GM21526 (cell line): ENCODE results near the gene DRC7.
"Not testable (repeated sequence)": the region's sequence is repeated elsewhere in the genome, so short reads cannot be mapped to it uniquely, and the experiment has no call there.

ENCODE experiments used
- ATAC-seq: cut with Tn5 transposase; IDR thresholded peaks from one replicate; pipeline ENCODE4 v1.9.1; 2021; ENCODE audit warnings: moderate library complexity; ENCODE audit not compliant: unreplicated experiment, low FRiP score

The DRC7 gene

DNA sequence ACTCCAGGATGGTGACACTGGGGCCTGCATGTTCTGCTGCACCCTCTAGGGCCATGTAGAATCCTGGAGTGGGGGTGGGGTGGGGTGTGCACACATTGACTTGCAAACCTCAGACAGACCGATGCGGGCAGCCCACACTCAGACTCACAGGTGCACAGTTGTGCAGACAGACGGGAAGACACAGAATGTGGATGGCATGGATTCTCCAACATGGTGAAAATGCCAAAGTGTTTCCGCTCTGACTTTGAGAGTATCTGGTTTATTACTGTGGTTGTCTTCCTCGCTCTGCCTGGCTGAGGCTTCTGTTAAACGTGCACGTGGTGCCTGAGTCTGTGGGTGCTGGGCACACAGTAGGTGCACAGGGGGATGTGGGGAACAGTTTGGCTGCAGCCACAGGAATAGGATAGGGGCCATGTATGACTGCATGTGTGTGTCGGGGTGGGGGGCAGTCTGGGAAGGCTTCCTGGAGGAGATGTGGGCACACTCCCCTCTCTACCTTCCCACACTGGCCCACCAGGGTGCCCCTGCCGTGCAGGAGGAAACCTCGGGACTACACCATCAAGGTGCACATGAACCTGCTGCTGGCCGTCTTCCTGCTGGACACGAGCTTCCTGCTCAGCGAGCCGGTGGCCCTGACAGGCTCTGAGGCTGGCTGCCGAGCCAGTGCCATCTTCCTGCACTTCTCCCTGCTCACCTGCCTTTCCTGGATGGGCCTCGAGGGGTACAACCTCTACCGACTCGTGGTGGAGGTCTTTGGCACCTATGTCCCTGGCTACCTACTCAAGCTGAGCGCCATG lies 35.5 kb upstream of the DRC7 start:
- no peak for ATAC-seq

- ATAC-seq: no peak
Observed at GRCh38 chr16:57660715-57661463, 33.7 kb upstream of the DRC7 start.

- ATAC-seq: no peak
Observed at GRCh38 chr16:57661510-57661909, 33.1 kb upstream of the DRC7 start.

DNA sequence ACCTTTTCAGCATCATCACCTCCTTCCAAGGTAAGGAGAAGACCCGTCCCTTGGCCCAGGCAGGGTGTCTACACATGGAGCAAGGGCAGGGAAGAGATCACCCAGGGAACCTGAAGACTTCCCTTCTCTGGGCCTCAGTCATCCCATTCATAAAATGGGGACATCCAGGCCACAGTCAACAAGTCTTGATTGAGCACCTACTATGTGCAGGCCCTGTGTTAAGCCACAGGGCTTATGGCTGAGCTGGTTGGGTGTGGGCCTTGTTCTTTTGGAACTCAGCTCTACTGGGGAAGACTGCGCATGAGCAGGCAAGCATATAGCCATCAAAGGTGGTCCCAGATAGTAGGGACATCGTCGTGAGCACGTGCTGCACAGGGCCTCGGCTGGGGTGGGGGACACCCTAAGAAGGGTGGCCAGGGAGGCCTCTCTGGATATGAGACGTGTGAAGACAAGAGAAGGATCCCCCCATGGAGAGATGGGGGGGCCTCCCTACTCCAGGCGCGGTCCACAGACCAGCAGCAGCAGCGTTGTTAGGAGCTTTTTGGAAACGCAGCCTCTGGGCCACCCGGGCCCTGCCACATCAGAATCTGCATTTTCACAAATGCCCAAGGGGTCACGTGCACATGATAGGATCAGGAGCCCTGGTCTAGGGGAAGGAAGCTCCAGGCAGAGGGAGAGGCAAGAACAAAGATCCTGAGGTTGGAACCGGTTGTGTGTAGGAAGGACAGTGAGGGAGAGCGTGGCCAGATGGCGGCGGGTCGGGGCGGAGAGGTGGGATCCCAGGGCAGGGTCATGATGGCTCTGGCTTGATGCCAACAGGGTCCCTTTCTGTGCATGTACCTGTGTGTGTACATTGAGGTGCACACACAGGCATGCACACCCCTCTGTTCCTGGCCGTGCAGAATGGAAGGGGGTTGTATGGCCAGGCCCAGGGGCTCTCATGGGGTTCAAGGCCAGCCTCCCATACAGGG lies 32.4 kb upstream of the DRC7 start:
- no peak for ATAC-seq

GRCh38 chr16:57663436-57663835 lies 31.2 kb upstream of the DRC7 start:
- no peak for ATAC-seq

DNA sequence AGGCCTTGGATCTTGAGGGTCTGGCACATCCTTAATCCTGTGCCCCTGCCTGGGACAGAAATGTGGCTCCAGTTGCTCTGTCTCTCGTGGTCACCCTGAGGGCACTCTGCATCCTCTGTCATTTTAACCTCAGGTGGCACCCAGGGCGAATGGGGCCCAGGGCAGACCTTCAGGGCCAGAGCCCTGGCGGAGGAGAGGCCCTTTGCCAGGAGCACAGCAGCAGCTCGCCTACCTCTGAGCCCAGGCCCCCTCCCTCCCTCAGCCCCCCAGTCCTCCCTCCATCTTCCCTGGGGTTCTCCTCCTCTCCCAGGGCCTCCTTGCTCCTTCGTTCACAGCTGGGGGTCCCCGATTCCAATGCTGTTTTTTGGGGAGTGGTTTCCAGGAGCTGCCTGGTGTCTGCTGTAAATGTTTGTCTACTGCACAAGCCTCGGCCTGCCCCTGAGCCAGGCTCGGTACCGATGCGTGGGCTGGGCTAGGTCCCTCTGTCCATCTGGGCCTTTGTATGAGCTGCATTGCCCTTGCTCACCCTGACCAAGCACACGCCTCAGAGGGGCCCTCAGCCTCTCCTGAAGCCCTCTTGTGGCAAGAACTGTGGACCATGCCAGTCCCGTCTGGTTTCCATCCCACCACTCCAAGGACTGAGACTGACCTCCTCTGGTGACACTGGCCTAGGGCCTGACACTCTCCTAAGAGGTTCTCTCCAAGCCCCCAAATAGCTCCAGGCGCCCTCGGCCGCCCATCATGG lies 30.5 kb upstream of the DRC7 start:
- no peak for ATAC-seq

DNA sequence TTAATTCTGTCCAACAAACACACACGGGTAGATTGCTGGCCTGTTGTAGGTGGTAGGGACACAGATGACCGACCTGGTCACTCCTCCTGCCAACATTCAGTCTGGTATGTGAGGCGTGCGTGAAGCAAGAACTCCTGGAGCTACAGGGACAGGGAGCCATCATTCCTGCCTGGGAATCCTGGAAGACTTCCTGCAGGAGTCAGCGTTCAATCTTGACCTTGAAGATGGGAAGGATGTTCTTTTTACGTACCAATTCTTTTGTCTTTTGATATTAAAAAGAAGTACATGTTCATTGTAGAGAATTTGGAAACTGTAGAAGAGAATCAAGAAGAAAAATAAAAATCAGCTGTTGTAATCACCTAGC lies 30.0 kb upstream of the DRC7 start:
- ATAC-seq: no peak

DNA sequence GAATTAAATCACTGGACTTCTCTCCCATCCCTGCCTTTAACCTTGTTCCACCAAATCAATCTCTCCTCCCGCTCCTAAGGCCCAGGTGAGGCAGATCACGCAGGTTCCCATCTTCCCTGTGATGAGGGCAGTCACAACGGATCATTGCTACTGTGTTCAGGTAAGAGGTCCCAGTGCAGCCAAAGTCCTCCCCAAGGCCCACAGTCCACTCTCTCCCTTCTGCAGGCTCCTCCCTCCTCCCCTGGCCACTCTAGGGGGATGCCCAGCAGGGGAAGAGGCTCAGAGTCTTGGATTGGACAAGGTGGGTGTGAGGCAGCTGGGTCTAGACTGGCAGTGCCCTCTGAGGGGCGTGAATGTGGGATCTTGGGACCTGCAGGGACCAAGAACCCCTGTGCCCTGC lies 29.1 kb upstream of the DRC7 start:
- no peak for ATAC-seq

- ATAC-seq: no peak
Observed at GRCh38 chr16:57666353-57667047, 28.1 kb upstream of the DRC7 start.

DNA sequence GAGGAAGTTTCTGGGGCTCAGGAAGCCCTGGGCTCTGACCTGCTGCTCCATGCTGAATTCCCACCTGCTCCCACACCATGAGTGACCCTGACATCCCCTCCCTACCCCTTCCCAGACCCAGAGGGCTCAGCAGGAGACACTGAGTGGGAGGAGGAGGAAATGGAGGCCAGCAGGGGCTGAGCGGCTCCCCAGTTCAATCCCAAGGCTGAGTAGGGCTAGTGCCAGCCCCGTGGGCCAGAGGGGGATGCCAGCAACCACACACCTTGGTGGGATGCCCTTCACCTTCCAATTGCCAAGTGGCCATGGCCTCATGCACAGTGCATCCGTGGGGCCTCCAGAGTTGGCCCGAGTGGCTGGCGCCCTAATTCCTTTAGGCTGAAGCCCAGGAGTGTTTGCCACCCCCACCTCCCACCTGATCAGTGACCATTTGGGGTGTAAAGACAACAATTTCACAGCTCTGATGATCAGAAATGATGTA lies 27.5 kb upstream of the DRC7 start:
- ATAC-seq: no peak

GRCh38 chr16:57667526-57668262 lies 26.9 kb upstream of the DRC7 start:
- ATAC-seq: no peak

- ATAC-seq: no peak
Observed at GRCh38 chr16:57668263-57668571, 26.4 kb upstream of the DRC7 start, which contains the start of gene ADGRG3. Gene ADGRG3 (plus strand): TSS chr16:57668306. CDS start chr16:57668348, 42 bp downstream.

- ATAC-seq: no peak
Observed at GRCh38 chr16:57668630-57669475, 25.8 kb upstream of the DRC7 start.

DNA sequence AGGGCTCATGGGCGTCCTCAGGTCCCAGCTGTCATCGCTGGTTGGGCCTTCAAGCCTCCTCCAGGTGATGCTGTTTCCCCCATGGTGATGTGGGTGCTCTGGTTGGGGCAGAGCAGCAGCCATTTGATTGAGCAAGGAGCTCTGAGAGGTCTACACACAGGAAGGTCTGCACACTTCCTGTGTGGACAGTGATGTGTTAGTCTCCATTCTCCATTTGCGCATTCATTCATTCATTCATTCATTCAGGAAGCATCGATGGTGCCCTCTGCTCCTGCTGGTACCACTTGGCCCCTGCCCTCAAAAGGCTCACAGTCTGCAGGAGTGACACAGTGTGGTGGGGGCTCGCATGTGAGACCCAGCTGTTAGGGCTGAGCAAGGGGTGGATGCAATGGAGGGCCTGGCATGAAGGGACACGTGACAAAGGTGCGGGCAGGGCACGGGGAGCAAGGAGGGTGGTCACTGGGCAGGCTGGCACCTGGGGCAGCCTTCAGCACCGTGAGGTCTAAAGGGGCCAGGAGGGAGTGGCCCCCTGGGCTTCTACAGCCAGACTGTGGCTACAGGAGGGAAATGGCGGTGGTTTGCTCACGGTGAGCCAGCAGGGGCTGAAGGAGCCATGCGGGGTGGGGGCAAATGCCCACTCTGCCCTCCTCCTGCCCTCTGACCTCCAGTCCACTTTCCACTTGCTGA lies 25.0 kb upstream of the DRC7 start:
- no peak for ATAC-seq

GRCh38 chr16:57670196-57670595 lies 24.4 kb upstream of the DRC7 start:
- ATAC-seq: no peak

DNA sequence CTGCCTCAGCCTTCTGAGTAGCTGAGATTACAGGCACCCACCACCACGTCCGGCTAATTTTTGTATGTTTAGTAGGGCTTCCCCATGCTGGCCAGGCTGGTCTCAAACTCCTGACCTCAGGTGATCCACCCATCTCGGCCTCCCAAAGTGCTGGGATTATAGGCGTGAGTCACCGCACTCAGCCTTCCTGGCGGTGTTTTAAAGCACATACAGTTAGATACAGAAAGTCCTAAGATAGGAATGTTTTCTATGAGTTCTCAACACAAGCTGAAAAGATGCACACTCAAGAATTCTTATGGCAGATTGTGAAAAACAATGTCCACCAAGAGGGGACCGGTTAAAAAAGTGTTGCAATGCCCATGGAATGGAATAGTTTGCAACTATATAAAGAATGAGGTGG lies 23.2 kb upstream of the DRC7 start:
- ATAC-seq: not testable (repeated sequence)

DNA sequence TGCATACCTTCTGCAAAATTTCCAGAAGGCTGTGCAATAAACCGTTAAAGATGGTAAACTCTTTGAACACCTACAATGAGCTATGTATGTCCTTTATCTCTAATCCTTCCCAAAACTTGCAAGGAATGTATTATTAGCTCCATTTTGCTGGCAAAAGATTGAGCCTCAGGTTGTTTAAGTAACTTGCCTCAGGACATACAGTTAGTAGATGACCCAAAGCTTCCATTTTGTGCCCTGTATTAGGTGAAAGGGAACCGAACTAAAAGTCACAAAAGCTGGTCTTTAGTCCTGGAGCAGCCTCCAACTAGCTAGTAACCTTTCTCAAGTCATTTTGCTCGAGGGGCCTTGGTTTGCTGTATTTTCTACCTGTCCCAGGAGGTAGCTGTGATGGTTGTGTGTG lies 22.2 kb upstream of the DRC7 start:
- no peak for ATAC-seq
